Measurements from ENCODE around the gene KANTR. TPM values are rescaled to one million over a fixed set of nuclear protein-coding genes. Genes with fewer than 3 reads are reported as not detected.

KANTR gene
- polyA plus RNA-seq, 3 donors = 0.32 to 4.3 (median 0.44) TPM

DNA sequence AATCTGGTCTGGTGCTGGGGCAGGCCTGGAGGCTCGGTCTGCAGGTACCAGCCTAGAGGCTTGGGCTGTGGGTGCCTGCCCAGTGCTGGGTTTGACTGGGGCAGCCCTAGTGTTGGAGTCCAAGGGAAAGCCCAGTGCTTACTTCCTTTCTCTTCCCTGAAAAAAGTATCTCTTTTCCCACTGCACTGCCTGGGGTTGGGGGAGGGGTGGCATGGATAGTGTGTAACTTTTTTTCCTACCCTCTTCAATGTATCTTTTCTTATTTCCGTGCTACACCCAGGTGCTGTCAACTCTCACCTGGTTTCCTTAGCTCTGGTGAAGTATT lies 21.6 kb downstream of the KANTR start:
- Mint-ChIP-seq H3K9me3 (peaks cover 0 to 2% (median 0%) of the 10 kb centered on the region in 7 donors), H3K4me1 (peaks cover 10% of the 10 kb centered on the region), H3K36me3 (peaks cover 11% of the 10 kb centered on the region in 2 donors), H3K27me3 (ENCODE audit: low read depth in 3 of 3) (peaks cover 0 to 26% (median 0%) of the 10 kb centered on the region in 3 donors), H3K27ac (no peak overlapping the region), H3K4me3 (no peak overlapping the region)
- TF ChIP-seq, protein P1, sequence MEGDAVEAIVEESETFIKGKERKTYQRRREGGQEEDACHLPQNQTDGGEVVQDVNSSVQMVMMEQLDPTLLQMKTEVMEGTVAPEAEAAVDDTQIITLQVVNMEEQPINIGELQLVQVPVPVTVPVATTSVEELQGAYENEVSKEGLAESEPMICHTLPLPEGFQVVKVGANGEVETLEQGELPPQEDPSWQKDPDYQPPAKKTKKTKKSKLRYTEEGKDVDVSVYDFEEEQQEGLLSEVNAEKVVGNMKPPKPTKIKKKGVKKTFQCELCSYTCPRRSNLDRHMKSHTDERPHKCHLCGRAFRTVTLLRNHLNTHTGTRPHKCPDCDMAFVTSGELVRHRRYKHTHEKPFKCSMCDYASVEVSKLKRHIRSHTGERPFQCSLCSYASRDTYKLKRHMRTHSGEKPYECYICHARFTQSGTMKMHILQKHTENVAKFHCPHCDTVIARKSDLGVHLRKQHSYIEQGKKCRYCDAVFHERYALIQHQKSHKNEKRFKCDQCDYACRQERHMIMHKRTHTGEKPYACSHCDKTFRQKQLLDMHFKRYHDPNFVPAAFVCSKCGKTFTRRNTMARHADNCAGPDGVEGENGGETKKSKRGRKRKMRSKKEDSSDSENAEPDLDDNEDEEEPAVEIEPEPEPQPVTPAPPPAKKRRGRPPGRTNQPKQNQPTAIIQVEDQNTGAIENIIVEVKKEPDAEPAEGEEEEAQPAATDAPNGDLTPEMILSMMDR (IDR thresholded peaks at IDR 0.05) = no peak
- Histone ChIP-seq H3K4me2 (replicated peaks; ENCODE audit: extremely low read depth, low read length, poor library complexity, severe bottlenecking) (no peak overlapping the region), H3K27me3 (ENCODE audit: control insufficient read depth in 2 of 2, insufficient read depth in 2 of 2, low read length in 2 of 2) (no peaks in the 10 kb centered on the region), H3K27ac (ENCODE audit: low read depth in 1 of 2, low read length in 2 of 2) (no peak overlapping the region), H3K9me3 (replicated peaks in 1 of 2; ENCODE audit: control insufficient read depth in 1 of 2, insufficient read depth in 1 of 2, low read length in 2 of 2) (no peaks in the 10 kb centered on the region), H3K4me1 (ENCODE audit: control insufficient read depth in 1 of 2, insufficient read depth in 2 of 2, low read length in 2 of 2) (no peaks in the 10 kb centered on the region), H3K9ac (ENCODE audit: insufficient read depth, low read length, poor library complexity, severe bottlenecking) (no peak overlapping the region), H3K36me3 (replicated peaks in 1 of 2; ENCODE audit: control insufficient read depth in 1 of 2, insufficient read depth in 2 of 2, low read length in 2 of 2) (peaks cover 0 to 6% of the 10 kb centered on the region in 2 donors), H4K20me1 (ENCODE audit: insufficient read depth, low read length) (no peaks in the 10 kb centered on the region), H2AFZ (ENCODE audit: insufficient read depth, low read depth, low read length, poor library complexity, severe bottlenecking) (no peak overlapping the region), H3K4me3 (replicated peaks in 1 of 3; ENCODE audit: low read depth in 2 of 3, low read length in 3 of 3) (no peak overlapping the region), H3K79me2 (ENCODE audit: insufficient read depth, low read length) (no peaks in the 10 kb centered on the region)
- no peak for DNase-seq
- WGBS (ENCODE audit: insufficient coverage) = no CpG with 5 or more reads among the region's 2 CpGs
- intact Hi-C loops (cut with micrococcal nuclease) = no loop called here

DNA sequence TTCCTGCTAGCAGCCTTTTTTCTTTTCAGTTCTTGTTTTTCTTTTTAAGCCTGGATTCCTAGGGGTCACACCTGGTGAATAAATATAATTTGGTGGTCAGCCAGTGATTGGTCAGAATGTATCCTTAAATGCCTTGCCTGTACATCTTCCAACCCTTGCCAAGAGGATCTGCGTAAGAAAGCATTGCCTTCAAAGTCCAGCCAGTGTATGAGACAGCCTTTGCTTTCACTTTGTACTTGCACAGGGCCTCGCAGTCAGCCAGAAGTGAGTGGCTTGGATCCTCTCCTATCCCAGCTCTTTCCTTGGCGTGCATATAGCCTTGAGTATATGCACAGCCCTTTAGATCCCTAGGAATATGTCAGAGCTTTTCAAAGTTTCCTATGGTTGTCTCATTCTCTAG lies 22.2 kb downstream of the KANTR start:
- Histone ChIP-seq H3K4me2 (replicated peaks; ENCODE audit: extremely low read depth, low read length, poor library complexity, severe bottlenecking) (no peak overlapping the region), H3K27me3 (ENCODE audit: control insufficient read depth in 2 of 2, insufficient read depth in 2 of 2, low read length in 2 of 2) (no peaks in the 10 kb centered on the region), H4K20me1 (ENCODE audit: insufficient read depth, low read length) (no peaks in the 10 kb centered on the region), H3K4me3 (replicated peaks in 1 of 3; ENCODE audit: low read depth in 2 of 3, low read length in 3 of 3) (no peak overlapping the region), H2AFZ (ENCODE audit: insufficient read depth, low read depth, low read length, poor library complexity, severe bottlenecking) (no peak overlapping the region), H3K27ac (ENCODE audit: low read depth in 1 of 2, low read length in 2 of 2) (no peak overlapping the region), H3K9ac (ENCODE audit: insufficient read depth, low read length, poor library complexity, severe bottlenecking) (no peak overlapping the region), H3K79me2 (ENCODE audit: insufficient read depth, low read length) (no peaks in the 10 kb centered on the region), H3K9me3 (replicated peaks in 1 of 2; ENCODE audit: control insufficient read depth in 1 of 2, insufficient read depth in 1 of 2, low read length in 2 of 2) (no peaks in the 10 kb centered on the region), H3K4me1 (ENCODE audit: control insufficient read depth in 1 of 2, insufficient read depth in 2 of 2, low read length in 2 of 2) (no peaks in the 10 kb centered on the region), H3K36me3 (replicated peaks in 1 of 2; ENCODE audit: control insufficient read depth in 1 of 2, insufficient read depth in 2 of 2, low read length in 2 of 2) (peaks cover 0 to 6% of the 10 kb centered on the region in 2 donors)
- TF ChIP-seq, protein P1 (IDR thresholded peaks at IDR 0.05) = no peak
- H3K36me3 Mint-ChIP-seq = peaks cover 11% of the 10 kb centered on the region in 2 donors
- H3K4me1 Mint-ChIP-seq = peaks cover 10% of the 10 kb centered on the region
- intact Hi-C loops (cut with micrococcal nuclease) = no loop called here
- peaks cover 0 to 2% (median 0%) of the 10 kb centered on the region in 7 donors for H3K9me3 Mint-ChIP-seq
- H3K27ac Mint-ChIP-seq = peak overlapping the region in 2 of 7 donors; percentile 16 to 32
- no CpG with 5 or more reads among the region's 3 CpGs for WGBS (ENCODE audit: insufficient coverage)
- no peak overlapping the region for H3K4me3 Mint-ChIP-seq
- peaks cover 0 to 23% (median 0%) of the 10 kb centered on the region in 3 donors for H3K27me3 Mint-ChIP-seq (ENCODE audit: low read depth in 3 of 3)
- DNase-seq = no peak
